Forelimb muscle (tissue), 1 donor: ENCODE data around the gene KRTAP5-8. TPM values are rescaled to one million over a fixed set of nuclear protein-coding genes. Genes with fewer than 3 reads are reported as not detected.
"Not testable (repeated sequence)": the region's sequence is repeated elsewhere in the genome, so short reads cannot be mapped to it uniquely, and the experiment has no call there.

Source experiments
- DNase-seq: peaks from one replicate; pipeline ENCODE4 v3.0.0-alpha.2; 2013; ENCODE audit warnings: low read depth
- polyA plus RNA-seq: library from polyadenylated mRNA; unstranded; fragments of 120-200 nt; gene quantifications from one replicate; pipeline ENCODE4 v1.2.1, GENCODE V29; 2013; ENCODE audit not compliant: insufficient read length

The KRTAP5-8 gene
- not detected for polyA plus RNA-seq

GRCh38 chr11:71537977-71538665 lies at the start of gene KRTAP5-8:
TSS of gene KRTAP5-8 (plus strand) at chr11:71538025. CDS start at chr11:71538056, 31 bp downstream.
- DNase-seq: not testable (repeated sequence)

- no peak for DNase-seq
Measured at GRCh38 chr11:71488681-71489270, 49.0 kb upstream of the KRTAP5-8 start.

DNA sequence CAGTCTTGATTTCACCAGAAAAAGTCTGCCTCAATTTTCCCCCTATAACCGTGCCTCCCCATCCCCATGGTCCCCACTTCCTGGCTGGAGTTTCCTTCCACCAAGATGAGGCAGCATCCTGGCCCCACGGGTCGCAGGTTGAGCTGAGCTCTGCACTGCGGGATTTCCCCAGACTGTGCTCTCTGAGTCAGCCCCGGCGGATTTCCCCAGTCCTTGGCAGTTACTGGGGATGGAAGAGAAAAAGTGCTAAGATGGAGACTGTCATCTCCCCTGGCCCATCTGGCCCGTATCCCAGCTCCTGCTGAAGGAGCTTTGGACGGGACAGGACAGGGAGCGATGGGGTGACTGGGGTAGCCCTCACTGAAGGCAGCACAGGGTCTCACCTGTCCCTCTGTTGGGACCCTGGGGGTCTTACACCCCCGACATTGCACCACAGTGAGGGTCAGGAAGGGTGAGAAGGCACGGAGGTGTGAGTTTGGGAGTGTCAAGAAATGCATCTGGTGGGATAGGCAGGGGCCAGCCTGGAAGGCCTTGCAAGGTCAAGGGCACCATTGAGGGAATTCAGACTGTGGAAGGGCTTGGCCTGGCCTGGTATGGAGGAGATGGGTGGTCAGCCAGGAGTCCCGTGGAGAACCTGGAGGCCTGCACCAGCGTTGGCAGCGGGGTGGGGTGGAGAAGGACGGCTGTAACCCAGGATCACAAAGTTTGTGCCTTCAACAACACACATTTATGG lies 48.3 kb upstream of the KRTAP5-8 start:
- no peak for DNase-seq

- DNase-seq: no peak
Measured at GRCh38 chr11:71490044-71490730, 47.6 kb upstream of the KRTAP5-8 start.

DNA sequence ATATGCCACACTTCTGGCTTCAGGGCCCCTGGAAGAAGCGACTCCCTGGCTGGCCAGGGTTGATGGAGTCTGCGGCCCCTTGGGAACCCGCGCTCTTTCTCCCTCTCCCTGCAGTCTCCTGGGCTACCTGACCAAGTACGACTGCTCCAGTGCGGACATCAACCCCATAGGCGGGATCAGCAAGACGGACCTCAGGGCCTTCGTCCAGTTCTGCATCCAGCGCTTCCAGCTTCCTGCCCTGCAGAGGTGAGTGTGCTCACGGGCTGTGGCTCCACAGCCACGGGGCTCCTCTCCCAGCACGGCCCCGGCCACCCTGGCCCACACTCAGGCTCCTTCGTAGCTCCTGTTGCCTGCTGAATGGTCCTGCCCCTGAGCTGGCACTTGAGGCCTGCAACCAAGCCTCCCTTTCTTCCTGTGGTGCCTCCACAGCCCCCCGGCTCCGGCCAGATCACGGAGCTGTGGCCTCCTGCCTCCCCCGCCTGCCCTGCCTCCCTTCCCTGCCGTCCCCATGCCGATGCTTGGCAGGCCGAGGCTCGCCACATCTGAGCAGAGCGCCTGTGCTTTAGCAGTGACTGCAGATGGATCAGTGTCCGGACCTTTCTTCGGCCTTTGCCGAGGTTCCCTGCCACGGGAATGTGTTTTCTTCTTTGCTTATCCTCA lies 47.0 kb upstream of the KRTAP5-8 start:
- DNase-seq: no peak

DNA sequence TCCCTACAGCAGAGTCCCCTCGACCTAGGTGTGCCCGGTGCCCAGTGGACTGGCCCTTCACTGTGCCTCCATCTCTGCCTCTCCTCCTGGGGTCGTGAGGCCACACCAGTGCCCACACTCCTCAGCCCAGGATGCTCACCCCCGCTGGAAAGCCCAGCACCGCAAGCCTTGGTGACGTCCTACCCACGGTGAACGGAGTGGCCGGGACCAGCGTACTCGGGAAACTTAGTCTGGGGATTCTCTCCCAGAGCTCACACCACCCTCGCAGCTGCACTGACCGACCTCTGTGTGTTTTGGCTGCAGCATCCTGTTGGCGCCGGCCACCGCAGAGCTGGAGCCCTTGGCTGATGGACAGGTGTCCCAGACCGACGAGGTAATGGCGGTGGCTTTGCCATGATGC lies 46.3 kb upstream of the KRTAP5-8 start:
- DNase-seq: no peak

DNA sequence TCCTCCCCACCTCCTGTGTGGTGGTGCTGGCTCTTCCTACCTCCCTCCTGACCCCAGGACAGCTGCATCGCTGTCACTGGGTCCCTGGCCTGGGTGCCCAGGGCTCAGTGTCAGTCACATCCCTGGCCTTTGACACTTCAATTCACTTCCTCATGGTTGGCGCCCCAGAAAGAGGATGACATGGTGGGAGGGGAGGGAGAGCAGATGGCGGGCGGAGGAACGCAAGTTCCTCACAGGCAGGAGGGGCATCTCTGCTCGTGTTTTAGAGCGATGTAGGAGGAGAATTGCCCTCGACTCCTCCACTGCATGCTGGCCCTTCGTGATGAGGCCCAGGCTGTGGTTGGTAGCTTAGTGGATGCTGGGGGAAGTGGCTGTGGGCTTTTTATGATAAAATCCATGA lies 45.9 kb upstream of the KRTAP5-8 start:
- no peak for DNase-seq

DNA sequence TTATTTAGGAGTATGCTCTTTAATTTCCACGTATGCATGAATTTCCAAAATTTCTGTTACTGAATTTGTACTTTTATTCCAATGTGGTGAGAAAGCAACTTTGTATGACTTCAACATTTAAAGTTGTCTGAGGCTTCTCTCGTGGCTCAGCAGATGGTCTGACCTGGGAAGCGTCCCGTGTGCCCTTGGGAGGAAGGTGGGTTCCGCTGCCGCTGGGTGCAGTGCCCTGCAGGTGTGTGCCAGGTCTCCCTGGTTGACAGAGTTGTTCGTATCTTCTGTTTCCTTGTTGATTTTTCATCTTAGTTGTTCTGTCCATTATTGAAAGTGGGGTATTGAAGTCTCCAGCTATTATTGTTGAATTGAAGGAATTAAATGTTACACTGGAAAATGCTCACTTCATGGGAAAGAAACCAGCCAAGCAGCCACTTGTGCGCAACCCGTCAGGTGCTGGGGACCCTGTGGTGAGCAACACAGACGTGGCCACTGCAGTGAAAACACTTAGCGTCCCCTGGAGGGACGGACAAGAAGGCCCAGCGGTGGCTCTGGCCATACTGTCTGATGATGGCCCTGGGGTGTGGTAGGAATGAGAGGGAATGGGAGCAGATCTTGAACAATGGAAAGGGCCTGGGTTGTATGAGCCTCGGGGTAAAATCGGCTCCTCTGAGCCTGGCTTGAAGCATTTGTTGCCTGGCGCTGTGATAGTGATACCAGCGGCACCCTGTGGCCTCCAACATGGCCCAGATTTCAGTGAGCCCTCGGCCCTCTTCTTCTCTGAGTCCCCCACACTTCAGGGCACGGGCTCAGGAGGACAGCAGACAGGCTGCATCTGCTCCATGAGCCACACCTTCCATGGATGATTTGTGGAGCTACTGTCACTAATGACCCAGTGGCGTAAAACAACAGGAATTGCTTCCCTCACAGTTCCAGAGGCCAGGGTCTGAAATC lies 42.3 kb upstream of the KRTAP5-8 start:
- no peak for DNase-seq

DNA sequence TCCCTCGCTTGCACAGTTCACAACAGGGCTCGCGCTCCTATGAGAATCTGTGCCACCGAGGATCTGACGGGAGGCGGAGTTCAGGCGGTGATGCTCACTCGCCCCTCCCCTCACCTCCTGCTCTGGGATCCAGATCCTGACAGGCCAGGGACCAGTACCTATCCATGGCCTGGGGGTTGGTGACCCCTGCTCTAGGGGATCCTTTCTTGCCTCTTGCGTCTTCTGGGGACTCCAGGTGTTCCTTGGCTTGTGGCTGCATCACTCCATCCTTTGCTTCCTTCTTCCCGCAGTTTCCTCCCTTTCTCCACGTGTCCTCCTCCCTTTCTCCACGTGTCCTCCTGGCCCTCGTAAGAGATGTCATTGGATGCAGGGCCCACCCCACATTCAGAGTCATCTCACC lies 41.4 kb upstream of the KRTAP5-8 start:
- no peak for DNase-seq

GRCh38 chr11:71498091-71498490 lies 39.7 kb upstream of the KRTAP5-8 start:
- DNase-seq: no peak

- DNase-seq: no peak
Measured at GRCh38 chr11:71499125-71499524, 38.7 kb upstream of the KRTAP5-8 start.

GRCh38 chr11:71499546-71499945 lies 38.3 kb upstream of the KRTAP5-8 start:
- DNase-seq: no peak

GRCh38 chr11:71500601-71501021 lies 37.2 kb upstream of the KRTAP5-8 start:
- DNase-seq: no peak

DNA sequence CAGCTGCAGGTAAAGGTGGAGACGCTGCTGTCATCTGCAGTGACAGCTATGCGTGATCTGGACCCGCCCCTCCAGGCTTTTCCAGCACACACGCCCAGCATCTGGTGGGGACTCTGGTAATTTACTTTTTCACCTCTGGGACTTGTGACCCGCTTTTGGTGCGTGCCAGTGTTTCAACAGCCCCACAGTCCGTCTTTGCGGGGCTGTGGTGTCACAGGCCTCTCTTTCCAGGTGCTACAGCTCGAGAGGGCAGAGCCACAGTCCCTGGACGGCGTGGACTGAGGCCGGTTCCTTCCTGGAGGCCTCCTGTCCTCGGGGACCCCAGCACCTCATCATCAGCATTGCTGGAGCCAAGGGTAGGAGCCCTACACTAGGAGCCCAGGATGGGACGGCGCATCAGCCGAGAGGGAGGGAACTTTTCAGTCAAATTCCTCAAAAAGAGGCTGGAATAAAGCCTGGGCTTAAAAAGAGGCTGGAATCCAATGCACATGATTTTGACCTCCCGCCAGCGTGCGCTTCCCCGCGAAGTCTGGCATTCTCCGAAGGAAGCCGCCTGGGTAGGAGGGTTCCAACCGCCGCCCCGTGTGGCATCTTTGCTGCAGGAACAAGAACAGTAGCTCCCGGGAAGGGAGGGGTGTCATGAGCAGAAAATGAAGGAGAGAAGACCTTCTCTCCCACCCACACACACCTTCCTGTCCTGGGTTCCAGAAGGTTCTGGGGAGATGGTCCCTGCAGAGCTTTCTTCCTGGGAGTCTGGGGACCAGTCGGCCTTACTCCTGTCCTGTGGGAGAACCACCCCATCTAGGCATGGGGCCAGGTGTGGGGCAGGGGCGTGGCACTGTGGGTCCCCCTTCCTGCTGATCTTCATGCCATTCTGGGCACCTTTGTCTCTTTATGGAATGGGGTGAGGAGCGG lies 36.5 kb upstream of the KRTAP5-8 start:
- no peak for DNase-seq

- no peak for DNase-seq
Measured at GRCh38 chr11:71502026-71502425, 35.8 kb upstream of the KRTAP5-8 start.

DNA sequence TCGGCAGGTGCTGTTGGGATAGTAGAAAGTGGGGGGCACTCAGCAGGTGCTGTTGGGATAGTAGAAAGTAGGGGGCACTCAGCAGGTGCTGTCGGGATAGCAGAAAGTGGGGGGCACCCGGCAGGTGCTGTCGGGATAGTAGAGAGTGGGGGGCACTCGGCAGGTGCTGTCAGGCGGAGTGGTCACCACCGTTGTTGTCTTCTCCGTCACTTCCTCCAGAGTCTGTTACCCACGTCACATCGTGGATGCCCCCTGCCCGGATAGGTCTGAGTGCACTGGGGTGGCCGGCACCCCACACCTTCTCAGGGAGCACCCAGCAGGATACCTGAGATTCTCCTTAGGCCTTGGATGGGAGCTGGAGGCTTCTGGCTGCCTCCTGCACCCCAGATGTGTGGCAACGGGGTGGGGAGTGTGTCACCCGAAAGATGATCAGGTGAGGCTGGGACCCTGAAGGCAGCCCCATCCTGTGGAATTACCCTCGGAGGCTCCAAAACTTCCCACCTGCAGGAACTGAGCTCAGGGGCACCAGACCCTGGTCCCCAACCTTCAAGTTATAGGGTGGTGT lies 34.9 kb upstream of the KRTAP5-8 start:
- no peak for DNase-seq

DNA sequence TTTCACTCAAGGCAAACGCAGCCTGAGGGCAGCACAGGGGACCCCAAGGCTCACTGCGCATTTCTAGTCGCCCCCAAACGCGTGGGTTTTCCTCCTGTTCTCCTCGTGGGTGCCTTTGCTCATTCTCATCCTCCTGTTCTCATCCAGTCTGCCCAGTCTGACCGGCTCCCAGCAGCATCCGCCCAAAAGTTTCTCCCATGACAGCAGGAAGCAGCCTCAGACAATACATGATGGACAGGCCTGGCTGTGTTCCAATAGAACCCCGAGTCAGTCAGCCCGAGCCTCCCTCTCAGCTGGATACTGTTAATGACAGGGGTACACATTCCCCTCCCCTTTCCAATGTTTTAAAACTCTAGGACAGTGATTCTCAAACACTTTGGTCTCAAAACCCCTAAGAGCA lies 33.3 kb upstream of the KRTAP5-8 start:
- no peak for DNase-seq

DNA sequence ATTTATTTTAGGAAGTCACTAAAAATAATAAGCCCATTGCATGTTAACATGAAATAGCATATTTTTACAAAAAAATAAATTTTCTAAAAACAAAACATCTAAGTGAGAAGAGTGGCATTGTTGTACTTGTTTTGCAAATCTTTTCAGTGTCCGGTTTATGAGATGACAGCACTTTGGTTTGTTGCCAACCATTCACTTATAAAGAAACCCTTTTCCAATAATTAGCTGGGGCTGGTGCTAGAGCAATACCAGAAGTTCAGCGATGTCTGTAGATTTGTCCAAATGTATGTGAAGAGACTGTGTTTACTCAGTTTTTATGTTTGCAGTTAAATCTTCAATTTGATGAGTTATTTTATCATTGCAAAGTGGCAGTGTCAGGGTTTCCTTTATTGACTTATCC lies 32.8 kb upstream of the KRTAP5-8 start:
- no peak for DNase-seq

GRCh38 chr11:71505781-71506180 lies 32.0 kb upstream of the KRTAP5-8 start:
- DNase-seq: no peak
